ENCODE measurements around the gene BIRC7. TPM values are rescaled to one million over a fixed set of nuclear protein-coding genes. Genes with fewer than 3 reads are reported as not detected.

BIRC7 gene
- total RNA-seq, 1 donor = not detected

GRCh38 chr20:63224412-63225081 is 11.2 kb upstream of the BIRC7 start:
- DNase-seq (ENCODE audit: low read depth) = peak; percentile 69
- H3K4me3 ChIP-seq (ENCODE audit: low read depth, low read length) = no peak overlapping the region
- TF ChIP-seq CTCF (IDR thresholded peaks at IDR 0.05; ENCODE audit: insufficient read depth, low read depth, low read length) = peak; percentile 24

GRCh38 chr20:63225082-63225454 is 10.6 kb upstream of the BIRC7 start:
- DNase-seq (ENCODE audit: low read depth) = no peak

GRCh38 chr20:63226042-63226943 is 9.4 kb upstream of the BIRC7 start:
- no peak overlapping the region for H3K4me3 ChIP-seq (ENCODE audit: low read depth, low read length)
- TF ChIP-seq CTCF (IDR thresholded peaks at IDR 0.05; ENCODE audit: insufficient read depth, low read depth, low read length) = no peak
- no peak for DNase-seq (ENCODE audit: low read depth)

More at GRCh38 chr20:63225082-63225454, 10.6 kb upstream of the BIRC7 start:
- H3K4me3 ChIP-seq (ENCODE audit: low read depth, low read length) = no peak overlapping the region
- TF ChIP-seq CTCF (IDR thresholded peaks at IDR 0.05; ENCODE audit: insufficient read depth, low read depth, low read length) = no peak

- no peak overlapping the region for H3K4me3 ChIP-seq (ENCODE audit: low read depth, low read length)
- TF ChIP-seq CTCF (IDR thresholded peaks at IDR 0.05; ENCODE audit: insufficient read depth, low read depth, low read length) = no peak
- no peak for DNase-seq (ENCODE audit: low read depth)
These were observed 8.4 kb upstream of the BIRC7 start for GRCh38 chr20:63227260-63227659.

GRCh38 chr20:63228806-63229205 is 6.9 kb upstream of the BIRC7 start:
- no peak for TF ChIP-seq CTCF (IDR thresholded peaks at IDR 0.05; ENCODE audit: insufficient read depth, low read depth, low read length)
- no peak for DNase-seq (ENCODE audit: low read depth)
- H3K4me3 ChIP-seq (ENCODE audit: low read depth, low read length) = no peak overlapping the region

GRCh38 chr20:63230800-63231268 is 4.9 kb upstream of the BIRC7 start:
- H3K4me3 ChIP-seq (ENCODE audit: low read depth, low read length) = no peak overlapping the region
- TF ChIP-seq CTCF (IDR thresholded peaks at IDR 0.05; ENCODE audit: insufficient read depth, low read depth, low read length) = peak; percentile 80
- peak; percentile 79 for DNase-seq (ENCODE audit: low read depth)

Measured in fibroblast of villous mesenchyme (primary cell).